B cell (primary cell): ENCODE data around the gene G2E3.

Experiments
- CTCF ChIP-seq: fragments of 200-600 bp; IDR thresholded peaks from one replicate; pipeline ENCODE4 v1.8.0; 2022; ENCODE audit warnings: antibody characterized with exemption, mild to moderate bottlenecking
- EZH2 ChIP-seq: IDR thresholded peaks from 2 replicates; pipeline ENCODE4 v1.6.1; 2012; ENCODE audit warnings: borderline replicate concordance, low read depth, mild to moderate bottlenecking, moderate library complexity, low read length; ENCODE audit not compliant: insufficient read depth, poor library complexity, severe bottlenecking

DNA sequence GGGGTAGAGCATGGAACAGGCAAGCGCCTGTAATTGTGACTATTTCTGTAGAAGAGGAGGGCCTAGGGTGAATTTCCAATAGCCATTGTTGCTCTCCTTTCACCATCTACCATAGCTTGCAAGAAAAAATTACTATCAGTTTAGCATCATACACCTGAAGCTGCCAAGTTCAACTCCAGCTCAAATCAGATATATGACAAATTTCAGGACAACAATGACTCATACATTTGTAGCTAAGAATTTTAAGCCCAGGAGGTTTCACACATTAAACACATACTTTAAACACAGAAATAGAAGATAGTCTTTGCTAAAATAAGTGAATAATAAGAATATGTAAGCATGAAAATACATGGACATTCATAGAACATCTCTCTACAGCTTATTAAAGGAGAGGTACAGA lies 17.6 kb upstream of the G2E3 start:
- no peak for TF ChIP-seq CTCF
- no peak for TF ChIP-seq EZH2
